HG03066 (cell line): Measurements from ENCODE around the gene TSTD1.

Experiments used
- ATAC-seq: cut with Tn5 transposase; IDR thresholded peaks from one replicate; pipeline ENCODE4 v1.9.1; 2021; ENCODE audit warnings: low read depth; ENCODE audit not compliant: unreplicated experiment

The TSTD1 gene

GRCh38 chr1:161038523-161039153 is at the start of gene TSTD1:
TSTD1 (minus strand) TSS chr1:161038964; CDS start chr1:161038889, 75 bp downstream.
- peak; percentile 86 for ATAC-seq

GRCh38 chr1:161086457-161086856 is 47.7 kb upstream of the TSTD1 start:
- no peak for ATAC-seq

GRCh38 chr1:161085165-161085564 is 46.4 kb upstream of the TSTD1 start:
- no peak for ATAC-seq

GRCh38 chr1:161084597-161084988 is 45.8 kb upstream of the TSTD1 start:
- ATAC-seq: no peak

- ATAC-seq: no peak
Observed at GRCh38 chr1:161083748-161084596, 45.2 kb upstream of the TSTD1 start.

GRCh38 chr1:161082996-161083747 is 44.4 kb upstream of the TSTD1 start:
- ATAC-seq: no peak

GRCh38 chr1:161082483-161082882 is 43.7 kb upstream of the TSTD1 start:
- no peak for ATAC-seq

- no peak for ATAC-seq
Observed at GRCh38 chr1:161081519-161081918, 42.8 kb upstream of the TSTD1 start.

- ATAC-seq: no peak
Observed at GRCh38 chr1:161080441-161081405, 42.0 kb upstream of the TSTD1 start.

GRCh38 chr1:161079436-161080110 is 40.8 kb upstream of the TSTD1 start:
- ATAC-seq: no peak

GRCh38 chr1:161077426-161077825 is 38.7 kb upstream of the TSTD1 start:
- ATAC-seq: no peak

- ATAC-seq: no peak
Observed at GRCh38 chr1:161076410-161076809, 37.6 kb upstream of the TSTD1 start.

- ATAC-seq: no peak
Observed at GRCh38 chr1:161074676-161075368, 36.1 kb upstream of the TSTD1 start.

- ATAC-seq: no peak
Observed at GRCh38 chr1:161073474-161074121, 34.8 kb upstream of the TSTD1 start.

GRCh38 chr1:161072751-161073449 is 34.1 kb upstream of the TSTD1 start:
- ATAC-seq: no peak

GRCh38 chr1:161071886-161072371 is 33.2 kb upstream of the TSTD1 start:
- ATAC-seq: no peak

- ATAC-seq: no peak
Observed at GRCh38 chr1:161070761-161071160, 32.0 kb upstream of the TSTD1 start.
